Neural crest cell (in vitro differentiated cells): ENCODE measurements around the gene MKLN1. TPM values are rescaled to one million over a fixed set of nuclear protein-coding genes. Genes with fewer than 3 reads are reported as not detected.

ENCODE experiments used
- DNase-seq: peaks from one replicate; pipeline ENCODE4 v3.0.0; 2021; ENCODE audit warnings: low read depth, mixed read lengths, low spot score
- H3K27ac Mint-ChIP-seq: one replicate; pipeline ENCODE4 v1.8.0; 2021; ENCODE audit warnings: mild to moderate bottlenecking, mixed read lengths; ENCODE audit not compliant: unreplicated experiment
- H3K27me3 Mint-ChIP-seq: 2 replicates; pipeline ENCODE4 v1.8.0; 2021; ENCODE audit warnings: low read depth, mild to moderate bottlenecking, mixed read lengths
- H3K36me3 Mint-ChIP-seq: 2 replicates; pipeline ENCODE4 v1.8.0; 2021; ENCODE audit warnings: low read depth, mild to moderate bottlenecking, mixed read lengths
- H3K4me1 Mint-ChIP-seq: 2 replicates; pipeline ENCODE4 v1.8.0; 2021; ENCODE audit warnings: mixed read lengths
- H3K4me3 Mint-ChIP-seq: one replicate; pipeline ENCODE4 v1.8.0; 2021; ENCODE audit warnings: mild to moderate bottlenecking, mixed read lengths
- H3K9me3 Mint-ChIP-seq: 2 replicates; pipeline ENCODE4 v1.8.0; 2021; ENCODE audit warnings: mixed read lengths
- total RNA-seq: library from RNA; stranded (reverse); gene quantifications from 2 replicates; pipeline ENCODE4 v1.2.1, GENCODE V29; 2021
- TF ChIP-seq, protein P1 (sequence below): fragments of 200-600 bp; sonication (generic); conservative IDR thresholded peaks from 2 replicates; pipeline ENCODE4 v1.5.0; 2021; ENCODE audit warnings: antibody characterized with exemption, mild to moderate bottlenecking

Gene MKLN1
- total RNA-seq, 1 donor from 2014 or later = 45.7 TPM

GRCh38 chr7:131288450-131288849 is 39.2 kb upstream of the MKLN1 start:
- TF ChIP-seq, protein P1, sequence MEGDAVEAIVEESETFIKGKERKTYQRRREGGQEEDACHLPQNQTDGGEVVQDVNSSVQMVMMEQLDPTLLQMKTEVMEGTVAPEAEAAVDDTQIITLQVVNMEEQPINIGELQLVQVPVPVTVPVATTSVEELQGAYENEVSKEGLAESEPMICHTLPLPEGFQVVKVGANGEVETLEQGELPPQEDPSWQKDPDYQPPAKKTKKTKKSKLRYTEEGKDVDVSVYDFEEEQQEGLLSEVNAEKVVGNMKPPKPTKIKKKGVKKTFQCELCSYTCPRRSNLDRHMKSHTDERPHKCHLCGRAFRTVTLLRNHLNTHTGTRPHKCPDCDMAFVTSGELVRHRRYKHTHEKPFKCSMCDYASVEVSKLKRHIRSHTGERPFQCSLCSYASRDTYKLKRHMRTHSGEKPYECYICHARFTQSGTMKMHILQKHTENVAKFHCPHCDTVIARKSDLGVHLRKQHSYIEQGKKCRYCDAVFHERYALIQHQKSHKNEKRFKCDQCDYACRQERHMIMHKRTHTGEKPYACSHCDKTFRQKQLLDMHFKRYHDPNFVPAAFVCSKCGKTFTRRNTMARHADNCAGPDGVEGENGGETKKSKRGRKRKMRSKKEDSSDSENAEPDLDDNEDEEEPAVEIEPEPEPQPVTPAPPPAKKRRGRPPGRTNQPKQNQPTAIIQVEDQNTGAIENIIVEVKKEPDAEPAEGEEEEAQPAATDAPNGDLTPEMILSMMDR = no peak
- DNase-seq = no peak
- H3K27ac Mint-ChIP-seq = no peak overlapping the region
- no peaks in the 10 kb centered on the region for H3K36me3 Mint-ChIP-seq
- H3K4me3 Mint-ChIP-seq = no peak overlapping the region
- H3K27me3 Mint-ChIP-seq = no peaks in the 10 kb centered on the region
- H3K9me3 Mint-ChIP-seq = no peaks in the 10 kb centered on the region
- H3K4me1 Mint-ChIP-seq = peaks cover 4% of the 10 kb centered on the region

GRCh38 chr7:131289051-131289450 is 38.6 kb upstream of the MKLN1 start:
- peaks cover 4% of the 10 kb centered on the region for H3K4me1 Mint-ChIP-seq
- H3K27ac Mint-ChIP-seq = no peak overlapping the region
- no peaks in the 10 kb centered on the region for H3K36me3 Mint-ChIP-seq
- H3K27me3 Mint-ChIP-seq = no peaks in the 10 kb centered on the region
- H3K9me3 Mint-ChIP-seq = no peaks in the 10 kb centered on the region
- no peak for DNase-seq
- TF ChIP-seq, protein P1 = no peak
- H3K4me3 Mint-ChIP-seq = no peak overlapping the region

GRCh38 chr7:131292141-131292905 is 35.4 kb upstream of the MKLN1 start:
- Mint-ChIP-seq H3K36me3 (no peaks in the 10 kb centered on the region), H3K27me3 (no peaks in the 10 kb centered on the region), H3K4me3 (no peak overlapping the region), H3K27ac (no peak overlapping the region), H3K9me3 (no peaks in the 10 kb centered on the region), H3K4me1 (no peaks in the 10 kb centered on the region)
- DNase-seq = no peak
- TF ChIP-seq, protein P1 = no peak

DNA sequence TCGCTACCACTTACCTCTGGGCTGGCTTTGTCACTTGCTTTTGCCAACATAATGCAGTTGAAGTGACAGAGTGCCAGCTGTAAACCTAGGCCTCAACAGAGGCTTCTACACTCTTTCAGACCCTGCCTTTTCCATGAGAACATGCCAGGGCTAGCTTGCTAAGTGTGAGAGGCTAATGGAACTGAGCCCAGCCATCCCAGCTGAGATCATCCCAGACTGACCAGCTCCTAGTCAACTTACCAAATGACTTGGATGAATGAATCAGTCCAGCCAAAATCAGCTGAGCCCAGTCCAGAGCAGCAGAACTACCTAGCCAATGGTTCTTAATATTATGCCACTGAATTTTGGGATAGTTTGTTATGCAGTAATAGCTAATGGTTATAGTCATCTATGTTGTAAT is 34.7 kb upstream of the MKLN1 start:
- no peak for DNase-seq
- Mint-ChIP-seq H3K27me3 (no peaks in the 10 kb centered on the region), H3K4me1 (no peaks in the 10 kb centered on the region), H3K27ac (no peak overlapping the region), H3K9me3 (no peaks in the 10 kb centered on the region), H3K4me3 (no peak overlapping the region), H3K36me3 (no peaks in the 10 kb centered on the region)
- TF ChIP-seq, protein P1 = no peak

- Mint-ChIP-seq H3K4me3 (no peak overlapping the region), H3K4me1 (no peaks in the 10 kb centered on the region), H3K36me3 (no peaks in the 10 kb centered on the region), H3K27ac (no peak overlapping the region), H3K27me3 (no peaks in the 10 kb centered on the region), H3K9me3 (no peaks in the 10 kb centered on the region)
- DNase-seq = no peak
- TF ChIP-seq, protein P1 = no peak
Observed at GRCh38 chr7:131294553-131294952, 33.1 kb upstream of the MKLN1 start.
